ENCODE measurements around the gene SAP25.
"Not testable (repeated sequence)": the region's sequence is repeated elsewhere in the genome, so short reads cannot be mapped to it uniquely, and the experiment has no call there.

Gene SAP25

DNA sequence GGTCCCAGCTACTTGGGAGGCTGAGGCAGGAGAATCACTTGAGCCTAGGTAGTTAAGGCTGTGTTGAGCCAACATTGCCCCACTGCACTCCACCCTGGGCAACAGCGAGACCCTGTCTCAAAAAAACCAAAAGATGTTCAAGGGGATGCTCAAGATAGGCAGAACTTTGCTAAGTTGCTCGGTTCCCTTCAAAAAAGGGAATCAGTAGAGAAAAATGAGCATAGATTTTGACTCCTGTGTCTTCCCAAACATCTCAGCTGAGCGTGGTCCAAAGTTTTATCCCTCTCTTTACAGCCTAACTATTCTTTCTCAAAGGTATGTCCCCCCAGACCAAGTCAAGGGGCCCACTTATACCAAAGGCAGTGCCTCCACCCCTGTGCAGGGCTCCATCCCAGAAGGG is 20.7 kb downstream of the SAP25 start:
- H3K27me3 ChIP-seq (ENCODE audit: control insufficient read depth in 1 of 2, insufficient read depth in 2 of 2, low read length in 2 of 2), result no peaks in the 10 kb centered on the region
- H3K9ac ChIP-seq (ENCODE audit: low read length in 2 of 2), result peak overlapping the region in 1 of 2 donors; percentile 5
- H3K36me3 ChIP-seq (ENCODE audit: control insufficient read depth in 2 of 2, insufficient read depth in 2 of 2, low read length in 2 of 2), result peaks cover 37 to 39% of the 10 kb centered on the region in 2 donors
- no peak overlapping the region for H3K4me3 ChIP-seq (ENCODE audit: low read length in 2 of 2)
- H3K27ac ChIP-seq (ENCODE audit: low read length), result no peak overlapping the region
- no peaks in the 10 kb centered on the region for H3K9me3 ChIP-seq (ENCODE audit: control insufficient read depth in 2 of 2, low read length in 2 of 2)
- H3K4me1 ChIP-seq (ENCODE audit: control insufficient read depth, insufficient read depth, low read length), result peaks cover 3% of the 10 kb centered on the region

DNA sequence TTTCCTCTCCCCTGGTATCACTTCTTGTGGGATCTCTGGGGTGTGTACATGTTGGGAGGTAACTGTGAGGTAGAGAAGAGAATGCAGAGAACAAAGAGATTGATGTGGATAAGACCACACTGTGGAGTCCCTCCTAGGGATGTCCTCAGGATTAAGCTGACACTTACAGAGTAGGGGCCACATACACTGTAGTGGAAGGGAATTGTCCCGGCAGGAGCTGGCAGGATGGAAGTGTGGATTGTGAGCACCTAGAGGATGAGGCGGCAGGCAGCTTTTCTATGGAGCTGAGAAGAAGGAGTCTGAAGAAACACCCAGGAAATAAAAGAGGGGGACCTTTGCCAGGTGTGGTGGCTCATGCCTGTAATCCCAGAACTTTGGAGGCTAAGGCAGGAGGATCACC is 21.2 kb downstream of the SAP25 start:
- Histone ChIP-seq H3K9me3 (ENCODE audit: control insufficient read depth in 2 of 2, low read length in 2 of 2) (no peaks in the 10 kb centered on the region), H3K27me3 (ENCODE audit: control insufficient read depth in 1 of 2, insufficient read depth in 2 of 2, low read length in 2 of 2) (no peaks in the 10 kb centered on the region), H3K9ac (ENCODE audit: low read length in 2 of 2) (no peak overlapping the region), H3K4me3 (ENCODE audit: low read length in 2 of 2) (no peak overlapping the region), H3K36me3 (ENCODE audit: control insufficient read depth in 2 of 2, insufficient read depth in 2 of 2, low read length in 2 of 2) (peaks cover 37 to 39% of the 10 kb centered on the region in 2 donors), H3K4me1 (ENCODE audit: control insufficient read depth, insufficient read depth, low read length) (peaks cover 8% of the 10 kb centered on the region), H3K27ac (ENCODE audit: low read length) (no peak overlapping the region)

DNA sequence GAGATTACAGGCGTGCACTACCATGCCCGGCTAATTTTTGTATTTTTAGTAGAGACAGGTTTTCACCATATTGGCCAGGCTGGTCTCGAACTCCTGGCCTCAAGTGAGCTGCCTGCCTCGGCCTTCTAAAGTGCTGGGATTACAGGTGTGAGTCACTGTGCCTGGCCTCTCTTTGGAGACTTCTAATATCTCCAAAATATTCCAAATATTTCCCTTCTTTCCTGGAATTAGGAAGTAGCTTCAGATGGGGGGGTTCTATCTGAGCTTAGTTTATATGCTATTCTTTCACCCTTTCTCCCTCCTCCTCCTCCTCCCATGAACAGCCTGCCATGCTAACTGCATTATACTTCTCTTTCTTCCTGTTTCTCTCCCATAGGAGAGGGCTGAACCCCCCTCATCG is 25.3 kb downstream of the SAP25 start:
- H3K4me3 ChIP-seq (ENCODE audit: low read length in 2 of 2); H3K27me3 ChIP-seq (ENCODE audit: control insufficient read depth in 1 of 2, insufficient read depth in 2 of 2, low read length in 2 of 2); H3K9me3 ChIP-seq (ENCODE audit: control insufficient read depth in 2 of 2, low read length in 2 of 2): not testable (repeated sequence)
- Histone ChIP-seq H3K4me1 (ENCODE audit: control insufficient read depth, insufficient read depth, low read length) (peaks cover 31% of the 10 kb centered on the region), H3K36me3 (ENCODE audit: control insufficient read depth in 2 of 2, insufficient read depth in 2 of 2, low read length in 2 of 2) (peaks cover 17 to 19% of the 10 kb centered on the region in 2 donors), H3K27ac (ENCODE audit: low read length) (peak overlapping the region; percentile 98), H3K9ac (ENCODE audit: low read length in 2 of 2) (peak overlapping the region in 1 of 2 donors; percentile 12)

DNA sequence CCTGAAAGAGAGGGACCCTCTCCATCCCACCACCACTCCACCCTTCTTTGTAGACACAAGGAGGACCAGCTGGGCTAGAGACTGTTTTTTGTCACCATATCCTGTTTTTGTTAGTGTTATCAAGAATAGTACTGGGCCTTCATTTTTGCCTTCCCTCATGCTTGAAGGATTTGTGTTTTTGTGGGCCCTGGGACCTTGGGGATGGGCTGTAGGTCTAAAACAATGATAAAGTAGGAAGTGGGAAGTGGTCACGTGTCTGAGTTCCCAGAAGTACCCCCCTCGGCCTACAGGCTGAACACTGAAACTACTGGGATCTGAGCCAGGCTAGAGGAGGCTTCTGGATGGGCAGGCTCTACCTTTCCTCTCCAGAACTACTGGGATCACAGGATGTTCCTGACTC is 25.8 kb downstream of the SAP25 start:
- H3K4me3 ChIP-seq (ENCODE audit: low read length in 2 of 2), result peak overlapping the region in 1 of 2 donors; percentile 22
- H3K27me3 ChIP-seq (ENCODE audit: control insufficient read depth in 1 of 2, insufficient read depth in 2 of 2, low read length in 2 of 2), result no peaks in the 10 kb centered on the region
- H3K9ac ChIP-seq (ENCODE audit: low read length in 2 of 2), result peak overlapping the region; percentile 55 to 64
- peak overlapping the region; percentile 98 for H3K27ac ChIP-seq (ENCODE audit: low read length)
- H3K9me3 ChIP-seq (ENCODE audit: control insufficient read depth in 2 of 2, low read length in 2 of 2), result no peaks in the 10 kb centered on the region
- peaks cover 31% of the 10 kb centered on the region for H3K4me1 ChIP-seq (ENCODE audit: control insufficient read depth, insufficient read depth, low read length)
- peaks cover 12 to 13% of the 10 kb centered on the region in 2 donors for H3K36me3 ChIP-seq (ENCODE audit: control insufficient read depth in 2 of 2, insufficient read depth in 2 of 2, low read length in 2 of 2)

DNA sequence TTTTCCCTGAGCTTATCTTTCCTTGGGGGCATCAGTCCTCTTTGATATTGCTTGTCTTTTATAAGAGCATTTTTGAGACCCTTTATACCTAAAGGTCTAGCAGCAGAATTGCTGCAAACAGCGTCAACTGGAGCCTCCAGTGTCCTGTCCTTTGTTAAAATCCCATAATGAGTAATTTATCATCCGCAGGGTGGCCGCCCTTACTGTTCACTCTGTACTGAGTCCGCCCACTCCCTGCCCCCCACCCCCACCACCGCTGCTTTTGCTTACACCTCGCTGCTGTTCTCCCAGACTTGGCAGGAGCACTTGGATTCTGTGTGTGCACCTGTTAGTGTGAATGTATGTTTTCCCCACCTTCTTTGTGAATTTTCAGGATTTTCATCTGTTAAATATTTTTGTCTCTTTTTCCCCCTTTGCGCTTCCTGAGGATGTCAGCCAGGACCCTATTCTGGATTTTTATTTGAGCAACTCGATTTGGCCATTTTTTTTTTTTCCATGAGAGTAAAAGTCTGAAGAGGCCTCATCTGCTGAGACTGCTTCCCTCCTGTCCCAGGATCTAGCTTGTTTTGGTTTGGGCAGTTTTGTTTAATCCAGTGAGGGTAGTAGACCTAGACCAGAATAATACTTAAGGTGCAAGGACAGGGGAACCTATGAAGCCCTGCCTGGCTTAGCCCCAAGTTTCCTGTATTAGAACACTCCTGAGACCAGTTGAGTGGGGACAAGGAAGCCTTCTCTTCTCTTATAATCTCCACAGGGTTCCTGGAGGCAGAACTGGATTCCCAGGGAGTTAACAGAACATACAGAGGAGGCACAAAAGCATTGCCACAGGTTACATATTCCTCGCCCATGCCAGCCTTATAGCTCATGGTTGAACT is 26.5 kb downstream of the SAP25 start:
- peak overlapping the region; percentile 55 to 64 for H3K9ac ChIP-seq (ENCODE audit: low read length in 2 of 2)
- H3K4me1 ChIP-seq (ENCODE audit: control insufficient read depth, insufficient read depth, low read length), result peaks cover 31% of the 10 kb centered on the region
- H3K27me3 ChIP-seq (ENCODE audit: control insufficient read depth in 1 of 2, insufficient read depth in 2 of 2, low read length in 2 of 2), result no peaks in the 10 kb centered on the region
- H3K36me3 ChIP-seq (ENCODE audit: control insufficient read depth in 2 of 2, insufficient read depth in 2 of 2, low read length in 2 of 2), result peaks cover 4 to 6% of the 10 kb centered on the region in 2 donors
- peak overlapping the region; percentile 35 to 41 for H3K4me3 ChIP-seq (ENCODE audit: low read length in 2 of 2)
- peak overlapping the region; percentile 98 for H3K27ac ChIP-seq (ENCODE audit: low read length)
- no peaks in the 10 kb centered on the region for H3K9me3 ChIP-seq (ENCODE audit: control insufficient read depth in 2 of 2, low read length in 2 of 2)

DNA sequence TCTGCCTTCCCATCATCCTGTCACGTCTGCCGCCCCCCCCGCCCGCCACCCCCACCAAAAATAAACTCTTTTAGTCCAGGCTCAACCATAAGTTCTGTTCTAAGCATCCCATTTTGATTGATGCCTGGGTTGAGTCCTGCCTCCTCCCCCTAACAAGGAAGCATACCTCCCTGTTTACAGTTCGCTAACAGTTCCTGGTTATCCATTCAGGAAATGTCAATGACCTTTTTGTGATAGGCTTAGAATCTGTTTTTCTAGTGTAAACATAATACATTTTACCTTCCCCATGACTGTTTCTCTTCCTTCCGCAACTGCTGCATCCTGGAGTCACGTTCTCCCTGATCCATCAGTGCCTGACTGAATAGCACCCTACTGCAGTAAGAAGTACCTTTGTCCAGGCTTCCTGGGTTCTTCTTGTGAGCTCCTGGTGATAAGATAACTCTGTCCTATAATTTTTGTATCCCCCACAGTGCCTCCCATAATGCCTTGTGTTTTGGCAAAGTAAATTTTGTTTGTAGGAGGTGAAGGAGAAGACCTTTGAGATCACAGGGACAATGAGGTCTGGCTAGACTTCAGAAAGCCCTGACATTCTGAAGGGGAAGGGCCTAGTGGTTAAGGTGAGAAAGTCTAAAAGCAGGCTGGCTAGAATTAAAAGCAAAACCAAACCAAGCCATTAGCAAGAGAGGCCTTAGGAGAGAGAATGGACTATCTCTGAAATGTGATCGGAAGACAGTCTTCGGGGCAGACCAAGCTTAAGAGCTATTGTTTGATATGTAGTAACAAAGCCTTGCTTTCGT is 27.4 kb downstream of the SAP25 start:
- peaks cover 31% of the 10 kb centered on the region for H3K4me1 ChIP-seq (ENCODE audit: control insufficient read depth, insufficient read depth, low read length)

DNA sequence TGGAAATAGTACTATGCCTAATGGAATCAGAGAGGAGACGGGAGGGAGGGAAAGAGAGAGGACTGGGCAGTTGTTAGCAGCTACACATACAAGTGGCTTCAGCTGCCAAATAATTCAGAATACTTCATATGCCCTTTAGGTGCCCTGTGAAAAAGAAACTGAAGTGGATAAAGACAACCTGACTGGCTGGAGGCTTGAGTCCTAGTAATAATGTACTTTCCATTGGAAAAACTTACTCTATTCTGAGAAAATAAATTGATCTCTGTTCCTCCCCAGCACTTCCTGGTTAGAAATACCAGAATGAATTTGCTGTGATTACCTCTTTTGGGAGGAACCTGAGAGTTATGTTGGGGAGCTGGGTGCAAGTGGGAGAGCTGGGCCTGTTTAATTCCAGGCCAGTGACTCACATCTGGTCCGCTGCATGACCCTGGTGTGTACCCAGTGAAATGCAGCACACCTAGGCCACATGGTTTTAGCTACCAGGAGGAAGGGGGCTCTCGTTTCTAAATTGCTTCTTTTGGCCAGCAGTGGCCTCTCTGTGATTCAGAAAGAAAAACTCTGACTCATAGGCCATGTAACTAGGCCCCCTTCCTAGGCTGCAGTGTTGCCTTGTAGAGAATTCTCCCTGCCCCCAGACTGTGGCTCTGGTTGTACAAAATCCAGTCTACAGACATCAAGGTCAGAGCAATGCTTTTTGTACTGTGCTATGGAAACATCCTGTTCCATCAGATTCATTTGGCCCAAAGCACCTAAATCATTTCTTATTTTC is 28.2 kb downstream of the SAP25 start:
- Histone ChIP-seq H3K4me3 (ENCODE audit: low read length in 2 of 2) (peak overlapping the region in 1 of 2 donors; percentile 41), H3K9ac (ENCODE audit: low read length in 2 of 2) (peak overlapping the region; percentile 62 to 64), H3K36me3 (ENCODE audit: control insufficient read depth in 2 of 2, insufficient read depth in 2 of 2, low read length in 2 of 2) (peaks cover 4 to 5% of the 10 kb centered on the region in 2 donors), H3K9me3 (ENCODE audit: control insufficient read depth in 2 of 2, low read length in 2 of 2) (no peaks in the 10 kb centered on the region), H3K27me3 (ENCODE audit: control insufficient read depth in 1 of 2, insufficient read depth in 2 of 2, low read length in 2 of 2) (no peaks in the 10 kb centered on the region), H3K27ac (ENCODE audit: low read length) (peak overlapping the region; percentile 98), H3K4me1 (ENCODE audit: control insufficient read depth, insufficient read depth, low read length) (peaks cover 32% of the 10 kb centered on the region)

More for the DNA sequence above, 27.4 kb downstream of the SAP25 start:
- peak overlapping the region; percentile 98 for H3K27ac ChIP-seq (ENCODE audit: low read length)
- H3K9ac ChIP-seq (ENCODE audit: low read length in 2 of 2), result peak overlapping the region; percentile 52 to 64
- peak overlapping the region; percentile 35 to 41 for H3K4me3 ChIP-seq (ENCODE audit: low read length in 2 of 2)
- no peaks in the 10 kb centered on the region for H3K27me3 ChIP-seq (ENCODE audit: control insufficient read depth in 1 of 2, insufficient read depth in 2 of 2, low read length in 2 of 2)
- H3K36me3 ChIP-seq (ENCODE audit: control insufficient read depth in 2 of 2, insufficient read depth in 2 of 2, low read length in 2 of 2), result peaks cover 4 to 6% of the 10 kb centered on the region in 2 donors
- H3K9me3 ChIP-seq (ENCODE audit: control insufficient read depth in 2 of 2, low read length in 2 of 2), result no peaks in the 10 kb centered on the region

DNA sequence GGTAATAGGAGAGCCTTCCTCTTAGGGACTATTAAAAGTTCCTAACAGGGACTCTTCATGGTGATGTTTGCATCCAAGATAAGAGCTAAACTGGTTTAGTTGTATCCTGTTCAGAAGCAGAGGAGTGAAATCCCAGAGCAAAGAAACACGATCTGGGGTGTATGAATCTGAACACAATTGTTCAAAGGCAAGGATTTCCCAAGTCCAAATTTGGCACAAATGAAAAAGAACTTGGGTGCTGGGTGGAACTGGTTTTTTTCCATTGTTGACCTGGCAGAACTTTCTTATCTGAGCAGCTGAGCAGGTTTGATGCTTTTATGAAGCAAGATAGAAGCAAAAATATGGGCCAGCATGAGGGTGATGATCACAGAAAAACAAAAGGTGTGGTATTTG is 28.7 kb downstream of the SAP25 start:
- H3K4me1 ChIP-seq (ENCODE audit: control insufficient read depth, insufficient read depth, low read length), result peaks cover 38% of the 10 kb centered on the region
- peak overlapping the region in 1 of 2 donors; percentile 41 for H3K4me3 ChIP-seq (ENCODE audit: low read length in 2 of 2)
- H3K36me3 ChIP-seq (ENCODE audit: control insufficient read depth in 2 of 2, insufficient read depth in 2 of 2, low read length in 2 of 2), result peaks cover 3 to 4% of the 10 kb centered on the region in 2 donors
- peak overlapping the region; percentile 98 for H3K27ac ChIP-seq (ENCODE audit: low read length)
- H3K9me3 ChIP-seq (ENCODE audit: control insufficient read depth in 2 of 2, low read length in 2 of 2), result no peaks in the 10 kb centered on the region
- peak overlapping the region in 1 of 2 donors; percentile 64 for H3K9ac ChIP-seq (ENCODE audit: low read length in 2 of 2)
- H3K27me3 ChIP-seq (ENCODE audit: control insufficient read depth in 1 of 2, insufficient read depth in 2 of 2, low read length in 2 of 2), result no peaks in the 10 kb centered on the region

DNA sequence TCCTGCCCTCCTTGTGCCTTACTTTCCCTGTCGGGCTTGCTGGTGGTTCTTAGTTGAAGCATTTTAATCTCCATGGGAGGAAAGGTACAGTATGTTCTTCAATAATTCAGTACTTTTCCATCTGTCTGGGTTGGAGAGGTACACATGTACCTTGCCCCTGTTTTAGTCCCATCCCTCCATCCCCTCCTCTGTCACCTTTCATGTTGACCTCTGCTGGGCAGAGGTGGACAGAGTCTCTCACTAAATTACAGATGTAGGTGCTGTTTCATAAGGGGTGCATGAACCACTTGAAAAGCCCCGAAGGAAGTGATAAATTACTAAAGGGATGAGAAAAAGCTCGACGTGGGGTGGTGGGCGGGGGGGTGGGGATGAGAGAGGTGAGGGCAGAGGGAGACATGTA is 29.3 kb downstream of the SAP25 start:
- Histone ChIP-seq H3K36me3 (ENCODE audit: control insufficient read depth in 2 of 2, insufficient read depth in 2 of 2, low read length in 2 of 2) (peaks cover 3 to 4% of the 10 kb centered on the region in 2 donors), H3K9me3 (ENCODE audit: control insufficient read depth in 2 of 2, low read length in 2 of 2) (no peaks in the 10 kb centered on the region), H3K4me3 (ENCODE audit: low read length in 2 of 2) (no peak overlapping the region), H3K27me3 (ENCODE audit: control insufficient read depth in 1 of 2, insufficient read depth in 2 of 2, low read length in 2 of 2) (no peaks in the 10 kb centered on the region), H3K9ac (ENCODE audit: low read length in 2 of 2) (no peak overlapping the region), H3K4me1 (ENCODE audit: control insufficient read depth, insufficient read depth, low read length) (peaks cover 40% of the 10 kb centered on the region), H3K27ac (ENCODE audit: low read length) (peak overlapping the region; percentile 98)

DNA sequence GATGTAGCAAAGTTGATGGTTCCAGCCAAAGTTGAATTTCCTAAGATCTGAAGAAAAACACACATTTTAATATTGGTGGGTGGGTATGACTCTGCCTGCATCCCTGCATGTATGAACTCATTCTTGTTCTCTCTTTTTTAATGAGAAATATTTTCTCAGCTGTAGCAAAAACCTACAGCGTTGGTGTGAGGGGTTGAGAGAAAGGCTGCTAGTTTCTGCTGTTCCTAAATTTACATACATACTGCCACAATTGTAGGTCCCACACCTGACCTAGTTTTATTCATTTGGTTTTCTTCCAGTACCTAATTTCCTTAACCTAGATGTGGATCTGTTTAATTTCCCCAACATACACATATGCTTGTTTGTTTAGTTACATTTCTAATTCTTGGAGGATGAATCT is 30.1 kb downstream of the SAP25 start:
- Histone ChIP-seq H3K36me3 (ENCODE audit: control insufficient read depth in 2 of 2, insufficient read depth in 2 of 2, low read length in 2 of 2) (no peaks in the 10 kb centered on the region), H3K27me3 (ENCODE audit: control insufficient read depth in 1 of 2, insufficient read depth in 2 of 2, low read length in 2 of 2) (no peaks in the 10 kb centered on the region), H3K9ac (ENCODE audit: low read length in 2 of 2) (no peak overlapping the region), H3K9me3 (ENCODE audit: control insufficient read depth in 2 of 2, low read length in 2 of 2) (no peaks in the 10 kb centered on the region), H3K27ac (ENCODE audit: low read length) (peak overlapping the region; percentile 98), H3K4me1 (ENCODE audit: control insufficient read depth, insufficient read depth, low read length) (peaks cover 40% of the 10 kb centered on the region), H3K4me3 (ENCODE audit: low read length in 2 of 2) (no peak overlapping the region)

All from stomach smooth muscle (tissue), 2 donors.